ENCODE measurements around the gene RRP7A.
A peak's percentile ranks its signal among the peaks of the same experiment; 100 is the strongest.
"Not testable (repeated sequence)": the region's sequence is repeated elsewhere in the genome, so short reads cannot be mapped to it uniquely, and the experiment has no call there.

RRP7A gene

GRCh38 chr22:42535082-42535731, 15.6 kb upstream of the RRP7A start:
- DNase-seq (ENCODE audit: low spot score): not testable (repeated sequence)

- no peak for DNase-seq (ENCODE audit: low spot score)
These were observed 14.0 kb upstream of the RRP7A start for GRCh38 chr22:42533638-42533977.

GRCh38 chr22:42531401-42532084, 11.9 kb upstream of the RRP7A start:
- DNase-seq (ENCODE audit: low spot score): not testable (repeated sequence)

GRCh38 chr22:42529435-42529834, 9.8 kb upstream of the RRP7A start:
- not testable (repeated sequence) for DNase-seq (ENCODE audit: low spot score)

- no peak for DNase-seq (ENCODE audit: low spot score)
These were observed 9.2 kb upstream of the RRP7A start for GRCh38 chr22:42528591-42529307.

GRCh38 chr22:42522546-42522945, 3.0 kb upstream of the RRP7A start:
- no peak for DNase-seq (ENCODE audit: low spot score)

- no peak for DNase-seq (ENCODE audit: low spot score)
These were observed 1.6 kb upstream of the RRP7A start for GRCh38 chr22:42521228-42521546.

- DNase-seq (ENCODE audit: low spot score): not testable (repeated sequence)
These were observed 715 bp downstream of the RRP7A start for GRCh38 chr22:42518638-42519524.

GRCh38 chr22:42517103-42517502, 2.5 kb downstream of the RRP7A start:
- DNase-seq (ENCODE audit: low spot score): not testable (repeated sequence)

- no peak for DNase-seq (ENCODE audit: low spot score)
These were observed 3.7 kb downstream of the RRP7A start for GRCh38 chr22:42515896-42516295.

- DNase-seq (ENCODE audit: low spot score): not testable (repeated sequence)
These were observed 4.3 kb downstream of the RRP7A start for GRCh38 chr22:42515304-42515703.

- DNase-seq (ENCODE audit: low spot score): not testable (repeated sequence)
These were observed 5.3 kb downstream of the RRP7A start for GRCh38 chr22:42514331-42514730.

- peak; percentile 34 for DNase-seq (ENCODE audit: low spot score)
These were observed 7.2 kb downstream of the RRP7A start for GRCh38 chr22:42512273-42512990.

GRCh38 chr22:42511401-42511891, 8.2 kb downstream of the RRP7A start:
- no peak for DNase-seq (ENCODE audit: low spot score)

- no peak for DNase-seq (ENCODE audit: low spot score)
These were observed 10.0 kb downstream of the RRP7A start for GRCh38 chr22:42509548-42509947.

GRCh38 chr22:42508975-42509364, 10.6 kb downstream of the RRP7A start:
- DNase-seq (ENCODE audit: low spot score): not testable (repeated sequence)

GRCh38 chr22:42508327-42508974, 11.1 kb downstream of the RRP7A start:
- DNase-seq (ENCODE audit: low spot score): not testable (repeated sequence)

GRCh38 chr22:42500836-42501179, 18.8 kb downstream of the RRP7A start:
- DNase-seq (ENCODE audit: low spot score): no peak

GRCh38 chr22:42500161-42500835, 19.3 kb downstream of the RRP7A start:
- peak; percentile 97 for DNase-seq (ENCODE audit: low spot score)

- not testable (repeated sequence) for DNase-seq (ENCODE audit: low spot score)
These were observed 19.8 kb downstream of the RRP7A start for GRCh38 chr22:42499773-42500160.
